IPS DF 6.9 (cell line): ENCODE data around the gene SEL1L2.
"Not testable (repeated sequence)": the region's sequence is repeated elsewhere in the genome, so short reads cannot be mapped to it uniquely, and the experiment has no call there.

Source experiments
- DNase-seq: peaks from one replicate; pipeline ENCODE4 v3.0.0-alpha.2; 2013; ENCODE audit warnings: low read depth, low spot score
- H3K27ac ChIP-seq: one replicate; pipeline ENCODE4 v1.5.1; 2013; ENCODE audit warnings: low read length, control low read depth
- H3K27me3 ChIP-seq: 2 replicates; pipeline ENCODE4 v1.6.1; 2013; ENCODE audit warnings: mild to moderate bottlenecking, low read length; ENCODE audit not compliant: control insufficient read depth, insufficient read depth
- H3K36me3 ChIP-seq: 2 replicates; pipeline ENCODE4 v1.6.1; 2013; ENCODE audit warnings: low read length; ENCODE audit not compliant: control insufficient read depth, insufficient read depth
- H3K4me1 ChIP-seq: 2 replicates; pipeline ENCODE4 v1.6.1; 2013; ENCODE audit warnings: low read length; ENCODE audit not compliant: control insufficient read depth, insufficient read depth
- H3K4me3 ChIP-seq: 2 replicates; pipeline ENCODE4 v1.5.1; 2013; ENCODE audit warnings: mild to moderate bottlenecking, low read length
- H3K9me3 ChIP-seq: 2 replicates; pipeline ENCODE4 v1.6.1; 2013; ENCODE audit warnings: low read length, inconsistent platforms; ENCODE audit not compliant: control insufficient read depth, insufficient read depth
- WGBS: extraction: QIAGEN DNeasy Blood & Tissue Kit; methylation state at CpG from one replicate; pipeline ENCODE4 v1.1.7; 2013; ENCODE audit warnings: mixed read lengths, missing lambda C conversion rate; ENCODE audit not compliant: insufficient read length, insufficient coverage; 5-methylcytosine and 5-hydroxymethylcytosine counted together

Gene SEL1L2

DNA sequence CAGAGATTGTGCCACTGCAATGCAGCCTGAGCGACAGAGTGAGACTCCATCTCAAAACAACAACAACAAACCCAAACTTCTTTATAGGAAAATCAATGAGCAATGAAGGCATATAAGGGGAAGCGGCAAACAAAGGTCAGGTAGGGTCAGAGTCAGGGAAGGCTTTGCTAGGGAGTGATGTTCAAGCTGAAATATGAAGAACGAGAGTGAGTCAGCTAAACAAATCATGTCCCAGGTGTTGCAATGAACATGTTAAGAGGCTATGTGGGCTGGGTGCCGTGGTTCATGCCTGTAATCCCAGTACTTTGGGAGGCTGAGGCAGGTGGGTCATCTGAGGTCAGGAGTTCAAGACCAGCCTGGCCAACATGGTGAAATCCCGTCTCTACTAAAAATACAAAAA lies 1.5 kb upstream of the SEL1L2 start:
- WGBS: no CpG with 5 or more reads among the region's 5 CpGs
- H3K9me3 ChIP-seq: not testable (repeated sequence)

DNA sequence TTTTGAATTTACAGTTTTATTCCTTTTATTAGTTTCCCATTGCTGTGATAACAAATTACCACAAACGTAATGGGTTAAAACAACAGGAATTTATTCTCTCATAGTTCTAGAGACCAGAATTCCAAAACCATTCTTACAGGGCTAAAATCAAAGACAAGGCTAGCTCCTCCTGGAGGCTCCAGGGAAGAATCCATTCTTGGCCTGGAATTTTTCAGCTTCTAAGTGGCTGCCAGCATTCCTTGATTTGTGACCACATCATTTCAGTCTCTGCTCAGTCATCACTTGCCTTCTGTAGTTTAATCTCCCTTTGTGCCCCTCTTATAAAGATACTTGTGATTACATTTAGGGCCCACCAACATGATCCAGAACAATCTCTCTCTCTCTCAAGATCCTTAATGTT lies 897 bp upstream of the SEL1L2 start:
- no peaks in the 10 kb centered on the region for H3K4me1 ChIP-seq
- H3K36me3 ChIP-seq: no peaks in the 10 kb centered on the region
- H3K4me3 ChIP-seq: no peak overlapping the region
- no peak overlapping the region for H3K27ac ChIP-seq
- no peaks in the 10 kb centered on the region for H3K9me3 ChIP-seq
- H3K27me3 ChIP-seq: peaks cover 1% of the 10 kb centered on the region; the same call in 1 of the 2 replicates
- no CpG with 5 or more reads among the region's 1 CpG for WGBS
- no peak for DNase-seq

More for the DNA sequence above, 1.5 kb upstream of the SEL1L2 start:
- not testable (repeated sequence) for H3K4me1 ChIP-seq, DNase-seq, H3K4me3 ChIP-seq, H3K27me3 ChIP-seq, H3K36me3 ChIP-seq, H3K27ac ChIP-seq

DNA sequence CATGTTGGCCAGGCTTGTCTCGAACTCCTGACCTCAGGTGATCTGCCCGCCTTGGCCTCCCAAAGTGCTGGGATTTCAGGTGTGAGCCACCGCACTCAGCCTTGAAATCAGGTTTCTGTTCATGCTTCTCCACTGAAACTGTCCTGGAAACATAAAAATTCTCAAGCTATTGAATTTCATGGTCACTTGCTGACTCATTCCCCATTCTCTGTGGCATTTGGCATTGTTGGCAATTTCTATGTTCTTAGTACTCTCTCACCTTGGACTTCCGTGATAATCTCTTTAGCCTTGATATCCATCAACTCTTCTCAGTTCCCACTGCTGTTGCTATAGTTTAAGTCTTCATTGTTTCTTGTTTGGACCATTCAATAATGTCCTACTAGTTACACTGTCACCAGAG lies 6.2 kb downstream of the SEL1L2 start:
- WGBS: no CpG with 5 or more reads among the region's 4 CpGs
- H3K9me3 ChIP-seq: no peaks in the 10 kb centered on the region
- H3K4me1 ChIP-seq: no peaks in the 10 kb centered on the region
- no peak overlapping the region for H3K27ac ChIP-seq
- no peak overlapping the region for H3K4me3 ChIP-seq
- no peak for DNase-seq
- no peaks in the 10 kb centered on the region for H3K27me3 ChIP-seq
- H3K36me3 ChIP-seq: no peaks in the 10 kb centered on the region

DNA sequence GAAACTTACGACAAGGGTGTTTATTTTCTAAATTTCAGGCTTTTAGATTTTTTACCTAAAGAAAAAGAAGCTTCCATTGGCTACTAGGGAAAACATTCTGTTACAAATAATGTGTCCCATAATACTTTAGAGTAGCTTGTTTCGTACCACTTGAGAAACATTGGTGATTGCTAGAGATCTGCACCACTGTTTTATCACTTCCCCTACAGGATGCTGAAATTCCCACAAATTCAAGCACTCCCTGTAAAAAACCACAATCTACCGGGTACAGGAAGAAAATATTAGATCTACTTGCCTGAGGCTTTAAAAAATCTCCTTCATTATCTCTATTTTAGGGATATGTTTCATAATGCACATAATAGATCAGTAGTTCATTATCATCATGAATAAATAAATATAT lies 29.9 kb downstream of the SEL1L2 start:
- no peaks in the 10 kb centered on the region for H3K9me3 ChIP-seq
- H3K27me3 ChIP-seq: no peaks in the 10 kb centered on the region
- no peak for DNase-seq
- no peak overlapping the region for H3K27ac ChIP-seq
- no peaks in the 10 kb centered on the region for H3K4me1 ChIP-seq
- no CpG with 5 or more reads among the region's 3 CpGs for WGBS
- H3K4me3 ChIP-seq: no peak overlapping the region
- no peaks in the 10 kb centered on the region for H3K36me3 ChIP-seq

DNA sequence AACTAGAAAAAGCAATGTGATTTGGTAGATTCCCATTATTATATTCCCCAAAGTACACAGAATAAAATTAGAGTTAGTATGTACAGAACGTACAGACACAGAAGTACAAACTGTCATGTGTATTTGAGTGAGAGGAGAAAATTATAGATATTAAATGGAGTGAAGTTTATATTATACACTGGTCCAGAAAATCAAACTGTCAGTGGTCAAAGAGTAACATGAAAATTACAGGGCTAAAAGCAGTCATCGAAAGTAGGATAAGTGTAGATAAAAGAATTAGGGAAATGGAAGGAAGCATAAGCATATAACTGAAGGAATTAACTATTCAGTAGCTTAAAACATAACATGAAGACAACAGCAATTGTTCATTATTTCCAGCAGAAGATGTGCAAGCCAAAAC lies 30.3 kb downstream of the SEL1L2 start:
- Histone ChIP-seq H3K4me3 (no peak overlapping the region), H3K4me1 (no peaks in the 10 kb centered on the region), H3K9me3 (no peaks in the 10 kb centered on the region), H3K27ac (no peak overlapping the region), H3K36me3 (no peaks in the 10 kb centered on the region), H3K27me3 (no peaks in the 10 kb centered on the region)
- DNase-seq: no peak
- WGBS: 100% methylated on average over 1 of the region's 2 CpGs

DNA sequence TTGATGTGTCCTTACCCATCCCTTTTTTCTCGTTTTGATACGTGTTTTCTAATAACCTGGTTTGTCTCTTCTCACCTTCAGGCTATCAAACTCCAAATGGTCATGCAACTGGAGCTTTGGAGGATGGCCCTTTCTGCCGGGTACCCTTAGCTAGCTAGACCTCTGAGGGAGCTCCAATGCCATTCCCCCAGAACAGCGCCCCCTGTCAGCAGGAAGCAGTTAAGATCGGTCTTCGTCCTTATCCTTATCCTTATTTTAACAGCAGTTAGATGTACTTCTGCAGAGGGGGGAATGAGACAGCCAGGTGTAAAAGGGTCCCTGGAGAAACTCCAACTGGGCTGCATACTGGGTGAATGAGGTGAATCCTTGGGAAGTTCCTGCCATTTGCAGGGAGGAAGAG lies 37.2 kb downstream of the SEL1L2 start:
- Histone ChIP-seq H3K27me3 (no peaks in the 10 kb centered on the region), H3K4me1 (no peaks in the 10 kb centered on the region), H3K36me3 (no peaks in the 10 kb centered on the region), H3K9me3 (no peaks in the 10 kb centered on the region; the same call in 1 of the 2 replicates), H3K27ac (no peak overlapping the region), H3K4me3 (no peak overlapping the region)
- peak; percentile 16 for DNase-seq
- WGBS: no CpG with 5 or more reads among the region's 6 CpGs

DNA sequence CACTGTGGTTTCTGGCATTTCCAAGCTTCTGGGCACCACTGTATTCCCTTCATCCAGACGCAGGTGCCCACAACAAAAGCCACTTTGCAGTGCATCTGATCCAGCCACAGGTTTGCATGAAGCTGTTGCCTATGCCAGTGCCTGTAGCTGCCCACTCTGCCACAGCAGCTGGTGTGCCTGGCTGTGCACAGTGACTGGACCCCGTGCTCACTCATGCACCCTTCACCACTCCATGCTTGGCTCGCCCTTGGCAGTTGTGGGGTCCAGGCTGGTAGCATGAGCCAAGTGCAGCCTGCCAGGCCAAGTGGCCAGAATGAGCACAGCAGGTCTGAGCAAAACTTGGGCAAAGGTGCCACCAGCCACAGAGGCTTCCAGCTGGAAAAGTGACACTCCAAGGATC lies 42.7 kb downstream of the SEL1L2 start:
- WGBS: no CpG with 5 or more reads among the region's 3 CpGs
- H3K27ac ChIP-seq: no peak overlapping the region
- H3K9me3 ChIP-seq: no peaks in the 10 kb centered on the region; the same call in 1 of the 2 replicates
- no peak overlapping the region for H3K4me3 ChIP-seq
- DNase-seq: no peak
- H3K27me3 ChIP-seq: no peaks in the 10 kb centered on the region
- H3K36me3 ChIP-seq: no peaks in the 10 kb centered on the region
- H3K4me1 ChIP-seq: no peaks in the 10 kb centered on the region

DNA sequence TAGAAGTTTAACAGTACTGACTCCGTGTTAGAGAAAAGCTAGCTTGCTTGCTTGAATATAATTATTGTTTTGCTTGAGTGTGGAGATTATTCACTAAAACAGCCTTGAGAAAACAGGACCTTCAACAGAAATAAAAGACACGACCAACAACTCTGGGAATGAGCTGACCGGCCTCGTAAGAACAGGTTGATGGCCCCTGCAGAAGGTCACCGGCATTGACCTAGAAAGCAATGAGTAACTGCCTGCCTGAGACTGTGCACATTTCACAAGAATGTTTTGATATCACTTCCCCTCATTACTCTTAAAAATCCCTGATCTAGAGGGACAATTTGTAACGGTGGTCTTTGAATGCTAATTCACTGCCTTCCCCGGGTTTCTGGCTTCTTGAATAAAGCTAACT lies 49.4 kb downstream of the SEL1L2 start:
- H3K27me3 ChIP-seq: no peaks in the 10 kb centered on the region
- H3K4me3 ChIP-seq: no peak overlapping the region
- WGBS: no CpG with 5 or more reads among the region's 7 CpGs
- DNase-seq: no peak
- no peak overlapping the region for H3K27ac ChIP-seq
- H3K36me3 ChIP-seq: no peaks in the 10 kb centered on the region
- H3K4me1 ChIP-seq: no peaks in the 10 kb centered on the region
- H3K9me3 ChIP-seq: no peaks in the 10 kb centered on the region

DNA sequence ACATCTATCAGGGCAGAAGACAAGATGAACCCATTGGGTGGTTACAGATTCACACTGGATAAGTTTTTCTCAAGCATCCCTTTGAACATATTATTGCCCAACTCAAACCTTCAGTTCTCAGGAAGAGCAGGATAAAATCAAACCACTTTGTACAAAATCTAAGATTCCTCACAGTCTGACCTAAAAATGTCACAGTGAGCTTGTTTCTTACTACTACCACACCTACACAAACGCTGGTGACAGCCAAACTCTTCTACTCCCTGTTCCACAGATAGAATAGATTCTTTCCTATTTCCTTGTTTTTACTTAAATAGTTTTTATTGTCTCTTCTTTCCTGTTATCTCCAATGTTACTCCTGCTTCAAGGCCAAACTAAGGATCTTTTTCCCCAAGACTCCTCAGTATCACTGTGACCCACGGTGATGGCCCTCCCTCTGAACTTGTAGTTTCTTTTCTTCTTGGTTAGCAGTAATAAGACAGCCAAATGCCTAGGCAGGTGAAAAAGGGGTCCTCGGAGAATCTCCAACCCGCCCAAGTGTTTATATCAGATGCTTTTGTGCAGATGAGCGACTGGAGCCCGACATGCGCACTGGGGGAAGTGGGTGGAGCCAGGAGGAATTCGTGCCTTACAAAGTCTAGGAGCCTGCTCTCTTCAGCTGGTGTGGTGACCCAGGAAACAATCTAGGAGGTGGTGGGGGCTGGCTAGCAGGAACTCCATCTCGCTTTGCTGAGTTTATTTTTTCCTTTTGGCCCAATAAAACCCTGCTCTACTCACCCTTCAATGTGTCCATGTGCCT lies 53.4 kb downstream of the SEL1L2 start:
- H3K4me3 ChIP-seq: no peak overlapping the region
- H3K27me3 ChIP-seq: no peaks in the 10 kb centered on the region
- DNase-seq: no peak
- H3K36me3 ChIP-seq: no peaks in the 10 kb centered on the region
- no CpG with 5 or more reads among the region's 9 CpGs for WGBS
- H3K27ac ChIP-seq: no peak overlapping the region
- H3K4me1 ChIP-seq: no peaks in the 10 kb centered on the region
- no peaks in the 10 kb centered on the region for H3K9me3 ChIP-seq

DNA sequence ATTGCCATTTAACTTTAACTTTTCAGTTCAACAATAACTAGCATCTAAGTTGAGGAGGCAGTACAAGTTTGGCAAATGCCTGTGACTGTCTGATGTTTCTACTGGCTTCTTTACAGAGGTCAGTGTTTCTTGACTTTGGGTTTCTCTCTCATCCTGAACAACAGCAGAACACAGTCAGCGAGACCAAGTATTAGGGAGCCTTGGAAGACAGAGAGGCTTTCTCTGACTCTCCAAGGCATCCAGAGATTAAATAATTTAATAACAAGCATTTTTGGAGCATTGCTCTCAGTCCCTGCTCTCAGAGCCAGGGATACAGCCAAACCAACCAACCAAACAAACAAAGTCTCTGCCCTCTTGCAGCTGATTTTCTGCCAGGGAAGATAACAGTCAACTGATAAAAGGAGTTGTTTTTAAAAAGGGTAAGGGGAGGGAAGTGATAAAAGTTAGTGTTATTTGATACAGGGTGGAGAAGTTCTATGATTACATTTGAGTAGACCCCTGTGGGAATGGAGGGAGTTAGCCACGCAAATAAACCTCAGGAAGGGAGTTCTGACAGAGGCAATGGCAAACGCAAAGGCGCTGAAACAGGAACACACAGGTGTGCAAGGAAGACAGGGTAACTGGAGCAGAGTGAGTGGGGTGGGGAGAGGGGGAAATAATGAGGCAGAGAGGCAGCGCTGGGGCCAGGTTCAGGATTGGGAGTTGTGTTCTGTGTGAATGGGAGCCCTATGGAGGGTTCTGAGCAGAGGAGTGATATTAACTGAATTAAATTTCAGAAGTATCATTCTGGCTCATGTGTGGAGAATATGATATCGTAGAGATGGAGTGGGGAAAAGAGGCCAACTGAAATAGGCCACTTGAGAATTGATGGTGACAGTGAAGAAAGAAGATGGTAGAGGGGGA lies 55.2 kb downstream of the SEL1L2 start:
- no peak for DNase-seq
- Histone ChIP-seq H3K4me1 (no peaks in the 10 kb centered on the region), H3K9me3 (no peaks in the 10 kb centered on the region), H3K4me3 (no peak overlapping the region), H3K27me3 (no peaks in the 10 kb centered on the region), H3K36me3 (no peaks in the 10 kb centered on the region), H3K27ac (no peak overlapping the region)
- WGBS: no CpG with 5 or more reads among the region's 6 CpGs
